GM23248 (cell line): Measurements from ENCODE around the gene KREMEN2. TPM values are rescaled to one million over a fixed set of nuclear protein-coding genes. Genes with fewer than 3 reads are reported as not detected.
A peak's percentile ranks its signal among the peaks of the same experiment; 100 is the strongest.

ENCODE experiments used
- DNase-seq: peaks from one replicate; pipeline ENCODE4 v3.0.0-alpha.2; 2015
- H2AFZ ChIP-seq: fragments of 200-600 bp; sonication (generic); 2 replicates; pipeline ENCODE4 v1.6.1; 2016; ENCODE audit warnings: antibody characterized with exemption
- H3F3A ChIP-seq: fragments of 200-600 bp; sonication (generic); 2 replicates; pipeline ENCODE4 v1.6.1; 2016; ENCODE audit warnings: mild to moderate bottlenecking, antibody characterized with exemption, mixed run types; ENCODE audit not compliant: insufficient read depth
- H3K27ac ChIP-seq: fragments of 200-600 bp; sonication (generic); 2 replicates; pipeline ENCODE4 v1.5.1; 2016; ENCODE audit warnings: mild to moderate bottlenecking
- H3K27me3 ChIP-seq: fragments of 200-600 bp; sonication (generic); replicated peaks from 2 replicates; pipeline ENCODE4 v1.6.1; 2016; ENCODE audit warnings: mild to moderate bottlenecking; ENCODE audit not compliant: insufficient read depth
- H3K36me3 ChIP-seq: fragments of 200-600 bp; sonication (generic); 2 replicates; pipeline ENCODE4 v1.6.1; 2016; ENCODE audit warnings: low read depth, mild to moderate bottlenecking
- H3K4me1 ChIP-seq: fragments of 200-600 bp; sonication (generic); 2 replicates; pipeline ENCODE4 v1.6.1; 2016; ENCODE audit warnings: mild to moderate bottlenecking; ENCODE audit not compliant: insufficient read depth
- H3K4me2 ChIP-seq: fragments of 200-600 bp; sonication (generic); one replicate; pipeline ENCODE4 v1.6.1; 2016; ENCODE audit warnings: mild to moderate bottlenecking; ENCODE audit not compliant: unreplicated experiment
- H3K4me3 ChIP-seq: fragments of 200-600 bp; sonication (generic); 2 replicates; pipeline ENCODE4 v1.5.1; 2016; ENCODE audit warnings: mild to moderate bottlenecking
- H3K79me2 ChIP-seq: fragments of 200-600 bp; sonication (generic); 2 replicates; pipeline ENCODE4 v1.6.1; 2016; ENCODE audit warnings: mild to moderate bottlenecking; ENCODE audit not compliant: insufficient read depth
- H3K9ac ChIP-seq: fragments of 200-600 bp; sonication (generic); 2 replicates; pipeline ENCODE4 v1.6.1; 2016; ENCODE audit warnings: mild to moderate bottlenecking
- H3K9me2 ChIP-seq: fragments of 200-600 bp; sonication (generic); 2 replicates; pipeline ENCODE4 v1.6.1; 2016; ENCODE audit warnings: mixed run types, mild to moderate bottlenecking, moderate library complexity; ENCODE audit not compliant: insufficient read depth
- H3K9me3 ChIP-seq: fragments of 200-600 bp; sonication (generic); one replicate; pipeline ENCODE4 v1.6.1; 2017; ENCODE audit warnings: low read depth
- H4K20me1 ChIP-seq: fragments of 200-600 bp; sonication (generic); 2 replicates; pipeline ENCODE4 v1.6.0; 2016; ENCODE audit not compliant: insufficient read depth
- EZH2 ChIP-seq: fragments of 200-600 bp; sonication (generic); IDR thresholded peaks from 2 replicates; pipeline ENCODE4 v1.6.1; 2018; ENCODE audit warnings: antibody characterized with exemption, mild to moderate bottlenecking; ENCODE audit not compliant: insufficient read depth, poor library complexity, severe bottlenecking
- EZH2phosphoT487 ChIP-seq: fragments of 200-600 bp; sonication (generic); IDR thresholded peaks from 2 replicates; pipeline ENCODE4 v1.6.1; 2018; ENCODE audit warnings: antibody characterized with exemption, moderate library complexity, mild to moderate bottlenecking, low read depth; ENCODE audit not compliant: insufficient read depth
- WGBS, 2 experiments: methylation state at CpG; one replicate each; pipeline ENCODE4 v1.1.6; 2015 to 2017; ENCODE audit warnings: low lambda C conversion rate in 2 of 2, low coverage in 1 of 2; ENCODE audit errors: missing lambda C conversion rate in 2 of 2; 5-methylcytosine and 5-hydroxymethylcytosine counted together
- in situ Hi-C: fragments of 300-500 bp; cut with MboI; formaldehyde crosslinking; loops from 2 replicates; pipeline ENCODE4 v1.15.0; 2020
- polyA plus RNA-seq: library from polyadenylated mRNA; unstranded; fragments of >200 nt; fragmentation: Nextera tagmentation; extraction: Ambion mirVana; gene quantifications from 2 replicates; pipeline ENCODE4 v1.2.1, GENCODE V29; 2016
- total RNA-seq: library from RNA; depleted of rRNA; stranded (reverse); fragments of >200 nt; shearing (Covaris generic); gene quantifications from 2 replicates; pipeline ENCODE4 v1.2.3, GENCODE V29; 2014

The KREMEN2 gene
- total and polyA plus RNA-seq, 2 experiments from 2014 or later: not detected

GRCh38 chr16:3009568-3010390 lies 45.7 kb downstream of the KREMEN2 start:
- Histone ChIP-seq H3K79me2 (no peaks in the 10 kb centered on the region), H3K4me2 (no peak overlapping the region), H3K9me3 (no peaks in the 10 kb centered on the region), H3K36me3 (no peaks in the 10 kb centered on the region), H3K27ac (no peak overlapping the region), H2AFZ (no peak overlapping the region), H3F3A (no peaks in the 10 kb centered on the region), H3K4me1 (peaks cover 6% of the 10 kb centered on the region; the same call in 1 of the 2 replicates), H3K4me3 (no peak overlapping the region), H4K20me1 (no peaks in the 10 kb centered on the region), H3K9me2 (no peaks in the 10 kb centered on the region), H3K27me3 (peaks cover 13% of the 10 kb centered on the region; the same call in 1 of the 2 replicates), H3K9ac (no peak overlapping the region)
- no peak for TF ChIP-seq EZH2
- TF ChIP-seq EZH2phosphoT487: no peak
- 29% methylated on average over 18 to 21 of the region's 21 CpGs for WGBS, 2 experiments
- peak; percentile 42 for DNase-seq
- in situ Hi-C loops: no loop called here

- WGBS, 2 experiments: 85 to 88% methylated on average over 8 of the region's 8 CpGs
These were observed 46.4 kb downstream of the KREMEN2 start for GRCh38 chr16:3010510-3010909.

GRCh38 chr16:3012246-3012645 lies 48.2 kb downstream of the KREMEN2 start:
- TF ChIP-seq EZH2: peak; percentile 53
- no peak for TF ChIP-seq EZH2phosphoT487
- Histone ChIP-seq H3F3A (no peaks in the 10 kb centered on the region), H3K79me2 (no peaks in the 10 kb centered on the region), H3K27me3 (peaks cover 13% of the 10 kb centered on the region; the same call in 1 of the 2 replicates), H4K20me1 (no peaks in the 10 kb centered on the region), H3K4me2 (no peak overlapping the region), H3K4me3 (no peak overlapping the region), H3K9me3 (no peaks in the 10 kb centered on the region), H2AFZ (no peak overlapping the region), H3K9ac (no peak overlapping the region), H3K4me1 (peaks cover 6% of the 10 kb centered on the region; the same call in 1 of the 2 replicates), H3K27ac (no peak overlapping the region), H3K36me3 (no peaks in the 10 kb centered on the region), H3K9me2 (no peaks in the 10 kb centered on the region)
- in situ Hi-C loops: no loop called here
- WGBS, 2 experiments: 7 to 11% methylated on average over 17 to 19 of the region's 19 CpGs
- no peak for DNase-seq

More at GRCh38 chr16:3010510-3010909, 46.4 kb downstream of the KREMEN2 start:
- H3K27ac ChIP-seq: no peak overlapping the region
- no peaks in the 10 kb centered on the region for H3K9me3 ChIP-seq
- no peaks in the 10 kb centered on the region for H3F3A ChIP-seq
- H2AFZ ChIP-seq: no peak overlapping the region
- in situ Hi-C loops: no loop called here
- H3K9ac ChIP-seq: no peak overlapping the region
- H3K4me2 ChIP-seq: no peak overlapping the region
- H3K4me1 ChIP-seq: peaks cover 6% of the 10 kb centered on the region; the same call in 1 of the 2 replicates
- H3K36me3 ChIP-seq: no peaks in the 10 kb centered on the region
- H3K9me2 ChIP-seq: no peaks in the 10 kb centered on the region
- TF ChIP-seq EZH2phosphoT487 (no peak), EZH2 (no peak)
- no peak for DNase-seq
- peaks cover 13% of the 10 kb centered on the region; the same call in 1 of the 2 replicates for H3K27me3 ChIP-seq
- no peaks in the 10 kb centered on the region for H3K79me2 ChIP-seq
- H3K4me3 ChIP-seq: no peak overlapping the region
- H4K20me1 ChIP-seq: no peaks in the 10 kb centered on the region

- Histone ChIP-seq H3K4me2 (no peak within 1 kb of the TSS), H4K20me1 (no peaks in the 10 kb centered on the region), H3K79me2 (no peaks in the 10 kb centered on the region), H3K4me1 (peaks cover 6% of the 10 kb centered on the region; the same call in 1 of the 2 replicates), H3F3A (no peaks in the 10 kb centered on the region), H3K4me3 (no peak within 1 kb of the TSS), H3K36me3 (no peaks in the 10 kb centered on the region), H3K27ac (no peak within 1 kb of the TSS), H3K9me2 (no peaks in the 10 kb centered on the region), H3K9me3 (no peaks in the 10 kb centered on the region), H2AFZ (no peak within 1 kb of the TSS), H3K9ac (no peak within 1 kb of the TSS), H3K27me3 (peaks cover 13% of the 10 kb centered on the region; the same call in 1 of the 2 replicates)
- peak; percentile 58 for DNase-seq
- in situ Hi-C loops: no loop called here
- 15 to 16% methylated on average over 27 of the region's 27 CpGs for WGBS, 2 experiments
- TF ChIP-seq EZH2 (no peak), EZH2phosphoT487 (no peak)
These were observed 48.8 kb downstream of the KREMEN2 start, which contains the start of gene CLDN9 for GRCh38 chr16:3012828-3013420. Gene CLDN9, plus strand, starts transcription at chr16:3012923. Its CDS starts 440 bp downstream, at chr16:3013363.
